OCI-M2 (cell line): ENCODE data around the gene MAPK1.
"Not testable (repeated sequence)": the region's sequence is repeated elsewhere in the genome, so short reads cannot be mapped to it uniquely, and the experiment has no call there.

Experiments used
- DNase-seq: peaks from one replicate; lab custom pipeline; 2025; ENCODE audit not compliant: unreplicated experiment; lab: John Stamatoyannopoulos, UW

MAPK1 gene

DNA sequence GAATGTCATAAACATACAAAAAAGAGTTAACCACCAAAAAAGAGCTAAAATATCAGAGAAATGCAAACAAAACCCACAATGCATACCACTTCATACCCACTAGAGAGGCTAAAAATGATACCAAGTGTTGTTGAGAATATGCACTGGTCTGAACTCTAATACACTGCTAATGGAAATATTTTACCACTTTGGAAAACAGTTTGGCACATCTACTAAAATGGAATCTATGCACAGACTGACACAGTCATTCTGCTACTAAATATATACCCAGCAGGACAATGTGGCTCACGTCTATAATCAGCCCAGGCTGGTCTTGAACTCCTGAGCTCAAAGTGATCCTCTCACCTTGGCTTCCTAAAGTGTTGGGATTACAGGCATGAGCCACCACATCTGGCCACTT is 18.0 kb downstream of the MAPK1 start:
- DNase-seq: no peak

DNA sequence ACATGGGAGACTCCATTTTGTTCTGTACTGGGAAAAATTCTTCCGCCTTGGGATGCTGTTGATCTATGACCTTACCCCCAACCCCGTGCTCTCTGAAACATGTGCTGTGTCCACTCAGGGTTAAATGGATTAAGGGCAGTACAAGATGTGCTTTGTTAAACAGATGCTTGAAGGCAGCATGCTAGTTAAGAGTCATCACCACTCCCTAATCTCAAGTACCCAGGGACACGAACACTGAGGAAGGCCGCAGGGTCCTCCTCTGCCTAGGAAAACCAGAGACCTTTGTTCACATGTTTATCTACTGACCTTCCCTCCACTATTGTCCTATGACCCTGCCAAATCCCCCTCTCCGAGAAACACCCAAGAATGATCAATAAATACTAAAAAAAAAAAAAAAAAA is 19.4 kb downstream of the MAPK1 start:
- DNase-seq: not testable (repeated sequence)

DNA sequence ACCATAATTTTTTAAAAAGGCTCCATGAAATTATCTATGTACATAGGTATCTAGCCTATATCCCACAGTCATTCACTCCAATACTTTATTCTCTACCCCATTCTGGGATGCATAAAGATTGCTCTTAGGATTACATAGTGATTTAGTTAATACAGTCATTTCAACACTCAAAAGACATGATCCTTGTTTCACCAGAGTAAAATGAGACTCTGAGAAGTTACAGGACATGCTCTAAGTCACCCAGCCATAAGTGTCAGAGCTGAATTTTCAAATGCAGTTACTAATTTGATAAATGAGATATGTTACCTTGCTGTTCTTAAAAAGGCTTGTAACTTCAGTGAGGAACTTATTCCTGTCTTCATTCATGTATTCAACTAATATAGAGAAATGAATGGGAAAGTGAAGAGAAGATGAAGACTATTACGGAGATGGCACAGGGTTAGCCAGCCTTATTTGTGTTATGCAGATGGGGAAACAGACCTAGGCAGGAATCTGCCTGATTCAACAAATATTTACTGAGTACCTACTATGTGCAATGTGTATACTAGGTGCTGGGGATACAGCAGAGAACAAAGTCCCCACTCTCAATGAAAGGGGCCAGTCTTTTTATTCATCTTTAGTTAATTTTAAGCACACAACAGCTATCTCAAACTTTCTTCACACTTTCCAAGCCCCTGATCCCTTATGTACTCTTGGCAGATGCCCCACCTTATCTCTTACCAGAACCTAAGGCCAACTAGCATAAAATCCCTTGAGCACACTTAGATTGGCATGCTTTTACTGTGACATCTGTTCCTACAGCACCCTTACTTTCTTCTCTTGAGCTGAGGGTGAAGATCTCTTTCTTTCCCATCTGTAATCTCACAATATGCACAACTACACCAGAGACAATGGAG is 21.6 kb downstream of the MAPK1 start:
- DNase-seq: no peak

GRCh38 chr22:21842946-21843345 is 24.5 kb downstream of the MAPK1 start:
- DNase-seq: no peak

- no peak for DNase-seq
Observed at GRCh38 chr22:21841422-21841821, 26.0 kb downstream of the MAPK1 start.

DNA sequence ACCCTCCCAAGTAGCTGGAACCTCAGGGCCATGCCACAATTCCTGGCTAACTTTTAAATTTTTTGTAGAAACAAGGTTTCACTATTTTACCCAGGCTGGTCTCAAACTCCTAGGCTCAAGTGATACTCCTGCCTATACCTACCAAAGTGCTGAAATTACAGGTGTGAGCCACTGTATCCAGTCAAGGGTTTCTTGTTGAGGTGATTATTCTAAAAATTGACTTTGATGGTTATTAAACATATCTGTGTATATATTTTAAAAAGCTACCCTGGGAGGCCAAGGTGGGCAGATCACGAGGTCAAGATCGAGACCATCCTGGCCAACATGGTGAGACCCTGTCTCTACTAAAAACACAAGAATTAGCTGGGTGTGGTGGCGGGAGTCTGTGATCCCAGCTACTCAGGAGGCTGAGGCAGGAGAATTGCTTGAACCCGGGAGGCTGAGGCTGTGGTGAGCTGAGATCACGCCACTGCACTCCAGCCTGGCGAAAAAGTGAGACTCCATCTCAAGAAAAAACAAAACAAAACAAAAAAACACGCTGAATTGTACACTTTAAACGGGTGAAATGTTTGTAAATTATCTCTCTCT is 27.1 kb downstream of the MAPK1 start:
- DNase-seq: no peak

DNA sequence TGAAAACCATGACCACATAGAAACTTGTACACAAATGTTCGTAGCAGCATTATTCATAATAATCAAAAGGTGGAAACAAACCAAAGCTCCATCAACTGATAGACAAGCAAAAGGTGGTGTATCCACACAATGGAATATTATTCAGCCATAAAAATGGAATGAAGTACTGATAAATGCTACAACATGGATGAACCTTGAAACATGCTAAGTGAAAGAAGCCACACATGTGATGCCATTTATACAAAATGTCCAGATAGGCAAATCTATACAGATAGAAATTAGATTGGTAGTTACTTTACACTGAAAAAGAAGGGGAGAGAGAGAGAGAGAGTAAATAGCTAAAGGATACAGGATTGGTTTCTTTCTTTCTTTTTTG is 27.7 kb downstream of the MAPK1 start:
- DNase-seq: no peak

- not testable (repeated sequence) for DNase-seq
Observed at GRCh38 chr22:21839104-21839764, 28.2 kb downstream of the MAPK1 start.

- no peak for DNase-seq
Observed at GRCh38 chr22:21837248-21837979, 30.0 kb downstream of the MAPK1 start.

GRCh38 chr22:21836486-21836885 is 31.0 kb downstream of the MAPK1 start:
- DNase-seq: not testable (repeated sequence)

DNA sequence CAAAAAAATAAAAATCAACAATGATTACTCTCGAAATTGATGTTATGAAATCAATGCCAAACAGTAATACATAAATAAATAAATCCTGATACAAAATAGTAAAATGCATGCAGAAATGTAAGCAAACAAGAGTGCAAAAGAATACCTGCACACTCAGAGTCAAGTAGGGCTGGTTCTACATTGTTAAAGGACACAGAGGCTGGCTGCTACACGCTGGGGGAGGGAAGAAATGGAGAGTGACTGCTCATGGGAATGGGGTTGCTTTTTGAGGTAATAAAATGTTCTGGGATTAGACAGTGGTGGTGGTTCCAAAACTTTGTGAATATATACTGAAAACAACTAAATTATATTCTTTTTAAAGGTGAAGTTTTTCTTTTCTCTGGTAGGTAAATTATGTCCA is 32.1 kb downstream of the MAPK1 start:
- DNase-seq: no peak

- DNase-seq: no peak
Observed at GRCh38 chr22:21834869-21835268, 32.6 kb downstream of the MAPK1 start.

DNA sequence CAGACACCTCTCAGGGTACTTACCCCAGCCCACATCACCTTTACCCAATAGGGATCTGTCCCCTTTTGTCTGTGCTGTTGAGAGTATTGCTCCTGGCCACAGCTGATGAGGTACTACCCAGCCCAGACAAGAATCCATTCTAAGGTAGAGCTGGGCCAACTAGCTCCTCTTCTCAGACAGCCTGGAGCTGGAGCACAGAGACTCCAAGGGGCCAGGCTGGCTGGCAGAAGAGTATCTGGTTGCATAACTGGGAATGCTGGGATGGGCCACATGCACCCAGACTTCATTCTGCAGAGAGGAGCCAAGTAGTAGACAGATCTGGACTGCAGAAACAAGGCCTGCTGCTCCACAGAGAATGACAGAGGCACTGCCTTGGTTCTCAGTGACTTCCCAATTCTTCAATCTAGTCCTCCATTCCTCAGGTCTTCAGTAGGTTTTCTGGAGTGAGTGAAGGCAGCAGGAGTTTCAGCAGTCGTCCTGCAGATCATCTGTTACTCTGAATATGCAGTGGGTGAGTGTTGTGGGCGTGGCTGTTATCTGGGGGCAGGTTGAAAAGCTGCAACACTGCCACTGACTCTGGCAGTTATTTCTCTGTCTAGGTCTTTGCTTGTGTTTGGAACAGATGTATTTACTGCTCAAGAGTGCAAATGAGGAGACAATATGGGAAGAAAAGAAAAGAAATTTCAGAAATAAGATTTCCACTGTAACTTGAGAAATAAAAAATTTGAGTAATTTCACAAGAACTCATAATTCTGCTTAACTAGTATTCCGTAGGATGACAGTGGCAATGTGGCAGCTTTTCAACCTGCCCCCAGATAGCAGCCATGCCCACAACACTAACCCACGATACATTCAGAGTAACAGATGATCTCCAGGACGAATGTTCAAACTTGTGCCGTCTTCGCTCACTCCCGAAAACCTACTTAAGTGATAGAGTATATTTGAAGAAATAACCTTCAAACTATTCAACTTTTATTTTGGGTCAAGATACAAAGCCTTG is 34.9 kb downstream of the MAPK1 start:
- DNase-seq: no peak

GRCh38 chr22:21829523-21829922 is 37.9 kb downstream of the MAPK1 start:
- DNase-seq: no peak

DNA sequence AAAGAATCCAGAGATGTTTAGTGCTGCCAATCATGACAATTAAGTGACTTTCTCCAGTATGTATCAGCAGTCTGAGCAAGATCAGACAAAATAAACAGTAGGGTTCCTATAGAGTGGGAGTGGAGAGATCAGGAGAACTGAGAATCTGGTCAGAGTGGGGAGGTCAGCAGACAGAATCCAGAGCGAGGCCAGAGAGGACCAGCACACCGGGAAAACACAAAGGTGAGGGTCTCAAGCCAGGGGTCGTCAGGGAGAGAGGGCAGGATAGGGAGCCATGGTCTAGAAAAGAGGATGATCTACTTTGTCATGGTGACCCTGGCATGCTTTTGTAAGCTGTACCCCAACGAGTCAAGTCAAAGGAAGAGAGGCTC is 39.2 kb downstream of the MAPK1 start:
- no peak for DNase-seq

DNA sequence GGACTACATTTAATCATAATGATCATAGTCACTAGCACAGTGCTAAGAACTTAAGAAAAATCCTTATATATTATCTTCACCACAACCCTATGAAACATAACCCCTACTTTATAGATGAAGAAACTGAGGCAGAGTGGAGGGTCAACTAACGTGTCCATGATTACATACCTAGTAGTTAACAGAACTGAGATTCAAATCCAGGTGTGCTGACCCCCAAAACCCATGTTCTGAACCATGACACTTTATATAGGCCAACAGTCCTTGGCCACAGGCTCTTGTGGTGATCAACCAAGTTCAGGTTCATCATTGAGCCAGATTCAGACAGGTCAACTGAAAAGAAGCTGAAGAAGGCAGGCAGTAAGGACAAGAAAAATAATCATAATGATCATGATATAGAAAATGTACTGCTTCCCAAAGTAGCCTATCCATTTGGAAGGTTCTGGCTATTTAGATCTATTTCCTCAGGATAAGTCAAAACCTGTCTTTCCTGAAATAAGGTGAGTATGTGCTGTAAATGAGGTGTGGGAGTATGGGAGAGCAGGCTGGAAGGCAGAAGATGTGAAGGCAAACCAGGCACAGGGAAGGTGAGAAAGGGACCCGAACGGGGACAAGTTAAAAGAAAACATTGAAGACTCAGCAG is 39.7 kb downstream of the MAPK1 start:
- no peak for DNase-seq

GRCh38 chr22:21826204-21826603 is 41.2 kb downstream of the MAPK1 start:
- no peak for DNase-seq

DNA sequence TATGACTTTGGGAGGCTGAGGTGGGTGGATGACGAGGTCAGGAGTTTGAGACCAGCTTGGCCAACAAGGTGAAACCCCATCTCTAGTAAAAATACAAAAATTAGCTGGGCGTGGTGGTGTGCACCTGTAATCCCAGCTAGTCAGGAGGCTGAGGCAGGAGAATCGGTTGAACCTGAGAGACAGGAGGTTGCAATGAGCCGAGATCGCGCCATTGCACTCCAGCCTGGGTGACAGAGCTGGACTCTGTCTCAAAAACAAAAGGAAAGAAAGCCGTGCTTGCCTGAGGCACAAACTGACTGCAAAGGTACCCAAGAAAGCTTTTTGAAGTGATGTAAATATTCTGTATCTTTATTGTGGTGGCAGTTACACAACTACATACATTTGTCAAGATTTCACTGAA is 42.5 kb downstream of the MAPK1 start:
- DNase-seq: not testable (repeated sequence)

DNA sequence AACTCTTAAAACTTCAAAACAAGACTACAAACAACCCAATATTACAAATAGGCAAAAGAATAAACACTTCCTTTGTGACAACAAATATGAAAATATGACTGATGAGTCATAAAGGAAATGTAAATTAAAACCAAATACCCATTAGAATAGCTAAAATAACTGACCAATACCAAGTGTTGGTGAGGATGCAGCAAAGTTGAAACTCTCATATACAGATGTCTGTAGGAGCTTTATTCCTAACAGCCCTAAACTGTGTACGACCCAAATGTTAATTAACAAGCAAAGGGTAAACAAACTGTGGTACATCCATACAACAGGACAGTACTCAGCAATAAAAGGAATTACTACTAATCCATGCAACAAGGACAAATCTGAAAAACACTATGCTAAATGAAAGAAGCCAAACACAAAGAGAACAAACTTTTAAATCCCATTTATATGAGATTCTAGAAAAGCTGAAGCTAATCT is 43.0 kb downstream of the MAPK1 start:
- no peak for DNase-seq
